KMS-11 (cell line): ENCODE results near the gene BEST4.
"Not testable (repeated sequence)": the region's sequence is repeated elsewhere in the genome, so short reads cannot be mapped to it uniquely, and the experiment has no call there.

Source experiments
- H2AFZ ChIP-seq: fragments of 200-600 bp; sonication (generic); 2 replicates; pipeline ENCODE4 v1.6.1; 2016; ENCODE audit warnings: antibody characterized with exemption, mixed run types, low read depth
- H3K27ac ChIP-seq: fragments of 200-600 bp; sonication (generic); 2 replicates; pipeline ENCODE4 v1.6.1; 2016; ENCODE audit warnings: mild to moderate bottlenecking, mixed run types
- H3K27me3 ChIP-seq: fragments of 200-600 bp; sonication (generic); 2 replicates; pipeline ENCODE4 v1.6.1; 2017; ENCODE audit warnings: mild to moderate bottlenecking, low read depth, mixed run types, moderate library complexity; ENCODE audit not compliant: insufficient read depth
- H3K36me3 ChIP-seq: fragments of 200-600 bp; sonication (generic); 2 replicates; pipeline ENCODE4 v1.6.1; 2017; ENCODE audit warnings: mild to moderate bottlenecking, mixed run types; ENCODE audit not compliant: insufficient read depth
- H3K4me1 ChIP-seq: fragments of 200-600 bp; sonication (generic); 2 replicates; pipeline ENCODE4 v1.6.1; 2016; ENCODE audit warnings: mild to moderate bottlenecking, low read depth, mixed run types; ENCODE audit not compliant: poor library complexity, severe bottlenecking
- H3K4me2 ChIP-seq: fragments of 200-600 bp; sonication (generic); 2 replicates; pipeline ENCODE4 v1.7.0; 2016; ENCODE audit warnings: mild to moderate bottlenecking, mixed run types
- H3K4me3 ChIP-seq: fragments of 200-600 bp; sonication (generic); IDR thresholded peaks from 2 replicates; pipeline ENCODE4 v1.6.1; 2017; ENCODE audit warnings: low read depth, low read length, mixed read lengths; ENCODE audit not compliant: insufficient read depth
- H3K79me2 ChIP-seq: fragments of 200-600 bp; sonication (generic); 2 replicates; pipeline ENCODE4 v1.6.1; 2016; ENCODE audit warnings: low read depth, mixed run types; ENCODE audit not compliant: insufficient read depth
- H3K9ac ChIP-seq: fragments of 200-600 bp; sonication (generic); 2 replicates; pipeline ENCODE4 v1.6.1; 2016; ENCODE audit warnings: mild to moderate bottlenecking, mixed run types
- H4K20me1 ChIP-seq: fragments of 200-600 bp; sonication (generic); 2 replicates; pipeline ENCODE4 v1.6.1; 2016; ENCODE audit warnings: mild to moderate bottlenecking, mixed run types; ENCODE audit not compliant: insufficient read depth
- CTCF ChIP-seq: fragments of 200-600 bp; sonication (generic); conservative IDR thresholded peaks from 2 replicates; pipeline ENCODE4 v1.6.1; 2017; ENCODE audit warnings: low read depth, mild to moderate bottlenecking, antibody characterized with exemption, low read length, moderate library complexity, mixed read lengths

The BEST4 gene

GRCh38 chr1:44828003-44828651 is 40.2 kb upstream of the BEST4 start:
- Histone ChIP-seq H3K79me2 (no peaks in the 10 kb centered on the region), H3K27ac (no peak overlapping the region), H3K27me3 (no peaks in the 10 kb centered on the region), H4K20me1 (no peaks in the 10 kb centered on the region), H3K36me3 (no peaks in the 10 kb centered on the region), H3K9ac (no peak overlapping the region), H3K4me1 (no peaks in the 10 kb centered on the region), H2AFZ (no peak overlapping the region), H3K4me3 (no peak overlapping the region), H3K4me2 (no peak overlapping the region)
- no peak for TF ChIP-seq CTCF

- Histone ChIP-seq H3K79me2 (no peaks in the 10 kb centered on the region), H3K36me3 (no peaks in the 10 kb centered on the region), H3K4me2 (no peak overlapping the region), H3K27me3 (no peaks in the 10 kb centered on the region), H3K27ac (no peak overlapping the region), H3K4me1 (no peaks in the 10 kb centered on the region), H3K9ac (no peak overlapping the region), H4K20me1 (no peaks in the 10 kb centered on the region), H2AFZ (no peak overlapping the region), H3K4me3 (no peak overlapping the region)
- no peak for TF ChIP-seq CTCF
Measured at GRCh38 chr1:44827197-44828002, 39.4 kb upstream of the BEST4 start.

GRCh38 chr1:44826375-44827196 is 38.6 kb upstream of the BEST4 start:
- Histone ChIP-seq H3K36me3 (no peaks in the 10 kb centered on the region), H2AFZ (no peak overlapping the region), H3K9ac (no peak overlapping the region), H3K4me1 (no peaks in the 10 kb centered on the region), H4K20me1 (no peaks in the 10 kb centered on the region), H3K4me3 (no peak overlapping the region), H3K4me2 (no peak overlapping the region), H3K27ac (no peak overlapping the region), H3K79me2 (no peaks in the 10 kb centered on the region), H3K27me3 (no peaks in the 10 kb centered on the region)
- TF ChIP-seq CTCF = no peak

GRCh38 chr1:44824392-44824791 is 36.4 kb upstream of the BEST4 start:
- H4K20me1 ChIP-seq, H3K4me1 ChIP-seq, H3K27me3 ChIP-seq, H3K4me2 ChIP-seq, H3K9ac ChIP-seq, H3K36me3 ChIP-seq, H3K27ac ChIP-seq, H3K4me3 ChIP-seq, H3K79me2 ChIP-seq, H2AFZ ChIP-seq: not testable (repeated sequence)
